ENCODE data around the gene BCL7B.
"Not testable (repeated sequence)": the region's sequence is repeated elsewhere in the genome, so short reads cannot be mapped to it uniquely, and the experiment has no call there.

Gene BCL7B

GRCh38 chr7:73504017-73504416 is 53.5 kb downstream of the BCL7B start:
- H3K27ac ChIP-seq = no peak overlapping the region
- no peak for TF ChIP-seq CTCF (conservative IDR thresholded peaks at IDR 0.05)
- TF ChIP-seq ZFX (IDR thresholded peaks at IDR 0.05) = no peak

- no peak overlapping the region for H3K27ac ChIP-seq
- TF ChIP-seq ZFX (IDR thresholded peaks at IDR 0.05) (no peak), CTCF (conservative IDR thresholded peaks at IDR 0.05) (no peak)
Measured at GRCh38 chr7:73503229-73503628, 54.3 kb downstream of the BCL7B start.

- no peak overlapping the region for H3K27ac ChIP-seq
- TF ChIP-seq CTCF (conservative IDR thresholded peaks at IDR 0.05) (no peak), ZFX (IDR thresholded peaks at IDR 0.05) (no peak)
Measured at GRCh38 chr7:73496626-73497025, 60.9 kb downstream of the BCL7B start.

- not testable (repeated sequence) for H3K27ac ChIP-seq
Measured at GRCh38 chr7:73495507-73495906, 62.0 kb downstream of the BCL7B start.

- H3K27ac ChIP-seq = no peak overlapping the region
- no peak for TF ChIP-seq CTCF (conservative IDR thresholded peaks at IDR 0.05)
- TF ChIP-seq ZFX (IDR thresholded peaks at IDR 0.05) = no peak
Measured at GRCh38 chr7:73489976-73490375, 67.5 kb downstream of the BCL7B start.

- TF ChIP-seq CTCF (conservative IDR thresholded peaks at IDR 0.05) (no peak), ZFX (IDR thresholded peaks at IDR 0.05) (no peak)
- H3K27ac ChIP-seq = no peak overlapping the region
Measured at GRCh38 chr7:73487486-73487885, 70.0 kb downstream of the BCL7B start.
